ENCODE measurements around the gene CASP10. TPM values are rescaled to one million over a fixed set of nuclear protein-coding genes. Genes with fewer than 3 reads are reported as not detected.

Gene CASP10
- total RNA-seq, 2 donors from 2014 or later = 10.3 to 12.3 TPM

GRCh38 chr2:201201371-201201770 lies 18.4 kb downstream of the CASP10 start:
- Histone ChIP-seq H3K4me1 (ENCODE audit: control insufficient read depth in 1 of 2, low read depth in 2 of 2) (no peaks in the 10 kb centered on the region), H3K36me3 (no peaks in the 10 kb centered on the region), H3K27me3 (replicated peaks; ENCODE audit: insufficient read depth) (no peaks in the 10 kb centered on the region), H3K4me3 (no peak overlapping the region), H3K27ac (no peak overlapping the region), H3K9me3 (no peaks in the 10 kb centered on the region)
- ATAC-seq (ENCODE audit: insufficient number of reproducible peaks, low FRiP score, low read depth) (no peak), DNase-seq (ENCODE audit: low spot score) (no peak)
- no peak for TF ChIP-seq CTCF (IDR thresholded peaks at IDR 0.05)

- ATAC-seq (ENCODE audit: insufficient number of reproducible peaks, low FRiP score, low read depth) (no peak), DNase-seq (ENCODE audit: low spot score) (no peak)
- no peaks in the 10 kb centered on the region for H3K4me1 ChIP-seq (ENCODE audit: control insufficient read depth in 1 of 2, low read depth in 2 of 2)
- H3K9me3 ChIP-seq = no peaks in the 10 kb centered on the region
- no peak for TF ChIP-seq CTCF (IDR thresholded peaks at IDR 0.05)
- H3K36me3 ChIP-seq = no peaks in the 10 kb centered on the region
- H3K27me3 ChIP-seq (replicated peaks; ENCODE audit: insufficient read depth) = no peaks in the 10 kb centered on the region
- H3K27ac ChIP-seq = no peak overlapping the region
- H3K4me3 ChIP-seq = no peak overlapping the region
Measured at GRCh38 chr2:201203916-201204654, 21.1 kb downstream of the CASP10 start.

GRCh38 chr2:201204655-201205514 lies 21.9 kb downstream of the CASP10 start:
- Histone ChIP-seq H3K9me3 (no peaks in the 10 kb centered on the region), H3K4me1 (ENCODE audit: control insufficient read depth in 1 of 2, low read depth in 2 of 2) (no peaks in the 10 kb centered on the region), H3K27me3 (replicated peaks; ENCODE audit: insufficient read depth) (no peaks in the 10 kb centered on the region), H3K27ac (no peak overlapping the region), H3K4me3 (no peak overlapping the region), H3K36me3 (no peaks in the 10 kb centered on the region)
- ATAC-seq (ENCODE audit: insufficient number of reproducible peaks, low FRiP score, low read depth) (no peak), DNase-seq (ENCODE audit: low spot score) (no peak)
- no peak for TF ChIP-seq CTCF (IDR thresholded peaks at IDR 0.05)

- H3K4me1 ChIP-seq (ENCODE audit: control insufficient read depth in 1 of 2, low read depth in 2 of 2) = no peaks in the 10 kb centered on the region
- H3K36me3 ChIP-seq = no peaks in the 10 kb centered on the region
- ATAC-seq (ENCODE audit: insufficient number of reproducible peaks, low FRiP score, low read depth) (no peak), DNase-seq (ENCODE audit: low spot score) (no peak)
- H3K27ac ChIP-seq = no peak overlapping the region
- no peak for TF ChIP-seq CTCF (IDR thresholded peaks at IDR 0.05)
- H3K27me3 ChIP-seq (replicated peaks; ENCODE audit: insufficient read depth) = no peaks in the 10 kb centered on the region
- no peak overlapping the region for H3K4me3 ChIP-seq
- no peaks in the 10 kb centered on the region for H3K9me3 ChIP-seq
Measured at GRCh38 chr2:201205515-201205849, 22.5 kb downstream of the CASP10 start.

- no peak for ATAC-seq (ENCODE audit: insufficient number of reproducible peaks, low FRiP score, low read depth)
Measured at GRCh38 chr2:201208563-201209252, 25.8 kb downstream of the CASP10 start.

More at GRCh38 chr2:201208563-201209252, 25.8 kb downstream of the CASP10 start:
- no peak overlapping the region for H3K4me3 ChIP-seq
- H3K27me3 ChIP-seq (replicated peaks; ENCODE audit: insufficient read depth) = no peaks in the 10 kb centered on the region
- TF ChIP-seq CTCF (IDR thresholded peaks at IDR 0.05) = no peak
- no peaks in the 10 kb centered on the region for H3K4me1 ChIP-seq (ENCODE audit: control insufficient read depth in 1 of 2, low read depth in 2 of 2)
- H3K9me3 ChIP-seq = no peaks in the 10 kb centered on the region
- H3K36me3 ChIP-seq = no peaks in the 10 kb centered on the region
- no peak for DNase-seq (ENCODE audit: low spot score)
- no peak overlapping the region for H3K27ac ChIP-seq
